ENCODE measurements around the gene BTNL3.
"Not testable (repeated sequence)": the region's sequence is repeated elsewhere in the genome, so short reads cannot be mapped to it uniquely, and the experiment has no call there.

Gene BTNL3

GRCh38 chr5:181043285-181044092 is 54.8 kb downstream of the BTNL3 start:
- TF ChIP-seq, protein P1, sequence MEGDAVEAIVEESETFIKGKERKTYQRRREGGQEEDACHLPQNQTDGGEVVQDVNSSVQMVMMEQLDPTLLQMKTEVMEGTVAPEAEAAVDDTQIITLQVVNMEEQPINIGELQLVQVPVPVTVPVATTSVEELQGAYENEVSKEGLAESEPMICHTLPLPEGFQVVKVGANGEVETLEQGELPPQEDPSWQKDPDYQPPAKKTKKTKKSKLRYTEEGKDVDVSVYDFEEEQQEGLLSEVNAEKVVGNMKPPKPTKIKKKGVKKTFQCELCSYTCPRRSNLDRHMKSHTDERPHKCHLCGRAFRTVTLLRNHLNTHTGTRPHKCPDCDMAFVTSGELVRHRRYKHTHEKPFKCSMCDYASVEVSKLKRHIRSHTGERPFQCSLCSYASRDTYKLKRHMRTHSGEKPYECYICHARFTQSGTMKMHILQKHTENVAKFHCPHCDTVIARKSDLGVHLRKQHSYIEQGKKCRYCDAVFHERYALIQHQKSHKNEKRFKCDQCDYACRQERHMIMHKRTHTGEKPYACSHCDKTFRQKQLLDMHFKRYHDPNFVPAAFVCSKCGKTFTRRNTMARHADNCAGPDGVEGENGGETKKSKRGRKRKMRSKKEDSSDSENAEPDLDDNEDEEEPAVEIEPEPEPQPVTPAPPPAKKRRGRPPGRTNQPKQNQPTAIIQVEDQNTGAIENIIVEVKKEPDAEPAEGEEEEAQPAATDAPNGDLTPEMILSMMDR (IDR thresholded peaks at IDR 0.05; ENCODE audit: insufficient read depth, low read length, missing control alignments): no peak
- ChIA-PET POLR2A (no interaction called here), CTCF (no interaction called here)

GRCh38 chr5:181044093-181044599 is 55.5 kb downstream of the BTNL3 start:
- POLR2A ChIA-PET: no interaction called here
- no peak overlapping the region for H3K4me3 ChIP-seq (ENCODE audit: low read depth, low read length)
- no peak for DNase-seq (ENCODE audit: low read depth, low spot score)
- TF ChIP-seq, protein P1 (IDR thresholded peaks at IDR 0.05; ENCODE audit: insufficient read depth, low read length, missing control alignments): no peak
- CTCF ChIA-PET: no interaction called here

More at GRCh38 chr5:181043285-181044092, 54.8 kb downstream of the BTNL3 start:
- DNase-seq (ENCODE audit: low read depth, low spot score): no peak
- no peak overlapping the region for H3K4me3 ChIP-seq (ENCODE audit: low read depth, low read length)

DNA sequence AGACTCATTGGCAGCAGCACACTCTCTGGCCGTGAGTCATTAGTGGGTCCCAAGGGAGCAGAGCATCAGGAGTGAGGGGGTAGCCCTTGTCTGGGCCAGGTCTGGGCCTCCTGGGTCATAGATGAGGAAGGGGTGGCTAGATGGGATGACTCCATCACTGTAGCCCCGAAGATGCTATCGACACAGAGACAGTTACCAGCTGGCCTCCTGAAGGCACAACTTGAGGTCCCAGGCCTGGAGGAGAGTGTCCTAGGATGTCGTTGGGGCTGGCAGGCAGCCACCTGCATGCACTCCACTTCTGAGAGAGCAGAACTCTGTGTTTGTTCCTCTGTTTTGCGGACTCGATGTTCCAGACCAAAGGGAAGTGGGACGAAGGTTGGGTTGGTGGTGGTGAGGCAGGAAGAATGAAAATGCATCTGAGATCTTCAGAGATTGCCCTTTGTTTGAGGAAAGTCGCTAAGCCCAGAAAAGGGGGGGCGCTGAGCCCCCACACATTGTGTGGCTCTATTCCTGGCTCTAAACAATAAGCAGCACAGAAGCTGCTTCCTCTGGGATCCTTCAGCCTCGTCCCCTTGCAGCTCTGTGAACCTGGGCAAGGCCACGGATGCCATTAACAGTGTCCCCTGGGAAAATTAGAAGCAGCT is 56.1 kb downstream of the BTNL3 start:
- no peak overlapping the region for H3K4me3 ChIP-seq (ENCODE audit: low read depth, low read length)
- TF ChIP-seq, protein P1 (IDR thresholded peaks at IDR 0.05; ENCODE audit: insufficient read depth, low read length, missing control alignments): no peak
- no peak for DNase-seq (ENCODE audit: low read depth, low spot score)
- POLR2A ChIA-PET: no interaction called here
- CTCF ChIA-PET: no interaction called here

GRCh38 chr5:181045316-181045715 is 56.7 kb downstream of the BTNL3 start:
- CTCF ChIA-PET: no interaction called here
- POLR2A ChIA-PET: no interaction called here
- TF ChIP-seq, protein P1 (IDR thresholded peaks at IDR 0.05; ENCODE audit: insufficient read depth, low read length, missing control alignments): no peak
- H3K4me3 ChIP-seq (ENCODE audit: low read depth, low read length): no peak overlapping the region
- no peak for DNase-seq (ENCODE audit: low read depth, low spot score)

DNA sequence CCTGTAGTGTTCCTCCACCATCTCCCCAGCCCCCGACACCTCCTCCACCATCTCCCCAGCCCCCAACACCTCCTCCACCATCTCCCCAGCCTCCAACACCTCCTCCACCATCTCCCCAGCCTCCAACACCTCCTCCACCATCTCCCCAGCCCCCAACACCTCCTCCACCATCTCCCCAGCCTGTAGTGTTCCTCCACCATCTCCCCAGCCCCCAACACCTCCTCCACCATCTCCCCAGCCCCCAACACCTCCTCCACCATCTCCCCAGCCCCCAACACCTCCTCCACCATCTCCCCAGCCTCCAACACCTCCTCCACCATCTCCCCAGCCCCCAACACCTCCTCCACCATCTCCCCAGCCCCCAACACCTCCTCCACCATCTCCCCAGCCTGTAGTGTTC is 57.2 kb downstream of the BTNL3 start:
- DNase-seq (ENCODE audit: low read depth, low spot score); H3K4me3 ChIP-seq (ENCODE audit: low read depth, low read length); POLR2A ChIA-PET; CTCF ChIA-PET: not testable (repeated sequence)

- DNase-seq (ENCODE audit: low read depth, low spot score): no peak
- ChIA-PET CTCF (no interaction called here), POLR2A (no interaction called here)
- TF ChIP-seq, protein P1 (IDR thresholded peaks at IDR 0.05; ENCODE audit: insufficient read depth, low read length, missing control alignments): no peak
- H3K4me3 ChIP-seq (ENCODE audit: low read depth, low read length): no peak overlapping the region
Measured at GRCh38 chr5:181047288-181047687, 58.6 kb downstream of the BTNL3 start.
